Type B pancreatic cell (in vitro differentiated cells): ENCODE data around the gene PTH2. TPM values are rescaled to one million over a fixed set of nuclear protein-coding genes. Genes with fewer than 3 reads are reported as not detected.

Source experiments
- DNase-seq: peaks from one replicate; pipeline ENCODE4 v3.0.0; 2021; ENCODE audit warnings: mixed read lengths; ENCODE audit not compliant: unreplicated experiment; ENCODE audit errors: extremely low spot score
- H3K27ac Mint-ChIP-seq: 2 replicates; pipeline ENCODE4 v1.8.0; 2021; ENCODE audit warnings: mild to moderate bottlenecking, mixed read lengths
- H3K27me3 Mint-ChIP-seq: 2 replicates; pipeline ENCODE4 v1.8.0; 2021; ENCODE audit warnings: mixed read lengths
- H3K36me3 Mint-ChIP-seq: 2 replicates; pipeline ENCODE4 v1.8.0; 2021; ENCODE audit warnings: mixed read lengths
- H3K4me1 Mint-ChIP-seq: one replicate; pipeline ENCODE4 v1.8.0; 2021; ENCODE audit warnings: mixed read lengths; ENCODE audit not compliant: unreplicated experiment
- H3K4me3 Mint-ChIP-seq: 2 replicates; pipeline ENCODE4 v1.8.0; 2021; ENCODE audit warnings: mild to moderate bottlenecking, mixed read lengths
- H3K9me3 Mint-ChIP-seq: 2 replicates; pipeline ENCODE4 v1.8.0; 2021; ENCODE audit warnings: mixed read lengths
- CTCF ChIP-seq: fragments of 200-600 bp; sonication (generic); conservative IDR thresholded peaks from 2 replicates; pipeline ENCODE4 v1.5.0; 2021; ENCODE audit warnings: antibody characterized with exemption, mild to moderate bottlenecking
- total RNA-seq: library from RNA; stranded (reverse); gene quantifications from 2 replicates; pipeline ENCODE4 v1.2.1, GENCODE V29; 2021; ENCODE audit warnings: low replicate concordance

Gene PTH2
- total RNA-seq, 1 donor from 2014 or later = not detected

- Mint-ChIP-seq H3K36me3 (no peaks in the 10 kb centered on the region), H3K27me3 (peaks cover 91% of the 10 kb centered on the region), H3K4me1 (peaks cover 29% of the 10 kb centered on the region), H3K4me3 (no peak overlapping the region), H3K27ac (no peak overlapping the region), H3K9me3 (no peaks in the 10 kb centered on the region)
- DNase-seq = no peak
- TF ChIP-seq CTCF = no peak
Observed at GRCh38 chr19:49427339-49427738, 4.1 kb upstream of the PTH2 start.

GRCh38 chr19:49425922-49426592, 2.8 kb upstream of the PTH2 start:
- peak overlapping the region; percentile 42 for H3K4me3 Mint-ChIP-seq

DNA sequence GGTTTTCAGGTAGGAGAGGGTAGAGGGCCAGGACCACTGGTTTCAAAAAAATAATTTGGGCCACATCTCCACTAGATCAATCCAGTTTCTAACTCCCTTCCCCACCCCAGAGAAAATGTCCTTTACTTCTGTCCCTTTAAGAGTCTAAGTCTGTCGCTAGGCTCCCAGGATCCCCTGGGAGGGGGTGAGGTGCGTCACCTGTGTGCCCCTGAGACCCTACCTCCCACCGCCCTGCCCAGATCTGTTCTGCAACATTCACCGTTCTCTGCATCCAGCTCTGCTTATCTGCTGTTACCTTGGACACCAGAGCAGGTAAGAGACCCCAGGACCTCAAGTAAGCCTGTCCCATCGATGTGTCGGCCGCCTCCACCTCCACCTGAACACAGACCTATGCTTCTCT, 1.9 kb upstream of the PTH2 start, which contains the start of gene GFY:
Gene GFY (plus strand): TSS at position 211 of the 400 bp plus-strand sequence. CDS start 1,043 bp downstream, outside the sequence.
- no peak for DNase-seq
- H3K4me3 Mint-ChIP-seq = no peak within 1 kb of the TSS
- peaks cover 95% of the 10 kb centered on the region for H3K27me3 Mint-ChIP-seq
- H3K9me3 Mint-ChIP-seq = no peaks in the 10 kb centered on the region
- no peaks in the 10 kb centered on the region for H3K36me3 Mint-ChIP-seq
- peaks cover 45% of the 10 kb centered on the region for H3K4me1 Mint-ChIP-seq
- no peak for TF ChIP-seq CTCF
- H3K27ac Mint-ChIP-seq = no peak within 1 kb of the TSS

More at GRCh38 chr19:49425922-49426592, 2.8 kb upstream of the PTH2 start:
- Mint-ChIP-seq H3K9me3 (no peaks in the 10 kb centered on the region), H3K27me3 (peaks cover 95% of the 10 kb centered on the region), H3K27ac (no peak overlapping the region), H3K36me3 (no peaks in the 10 kb centered on the region), H3K4me1 (peaks cover 37% of the 10 kb centered on the region)
- no peak for DNase-seq
- TF ChIP-seq CTCF = no peak

GRCh38 chr19:49423985-49424303, 703 bp upstream of the PTH2 start:
- no peak for DNase-seq
- Mint-ChIP-seq H3K9me3 (no peaks in the 10 kb centered on the region), H3K27me3 (peaks cover 96% of the 10 kb centered on the region), H3K4me1 (peaks cover 40% of the 10 kb centered on the region), H3K4me3 (peak overlapping the region; percentile 8), H3K36me3 (no peaks in the 10 kb centered on the region), H3K27ac (no peak overlapping the region)
- no peak for TF ChIP-seq CTCF

GRCh38 chr19:49422407-49423070, 702 bp downstream of the PTH2 start:
- H3K4me1 Mint-ChIP-seq = peaks cover 33% of the 10 kb centered on the region
- no peak for DNase-seq
- H3K36me3 Mint-ChIP-seq = no peaks in the 10 kb centered on the region
- peak overlapping the region; percentile 74 for H3K4me3 Mint-ChIP-seq
- H3K27me3 Mint-ChIP-seq = peaks cover 96% of the 10 kb centered on the region
- peak overlapping the region; percentile 23 for H3K27ac Mint-ChIP-seq
- H3K9me3 Mint-ChIP-seq = no peaks in the 10 kb centered on the region
- peak; percentile 68 for TF ChIP-seq CTCF
